Activated naive CD8-positive, alpha-beta T cell treated with anti-CD3 and anti-CD28 coated beads, Interleukin-2, amount 50 U/mL, for 24 hours (primary cell): ENCODE results near the gene MRPS22.

Source experiments
- ATAC-seq: fragments of 150-1000 bp; cut with Tn5 transposase; one replicate; pipeline ENCODE4 v1.10.0; 2021
- DNase-seq: peaks from one replicate; pipeline ENCODE4 v3.0.0; 2021
- H3K27ac Mint-ChIP-seq: one replicate; pipeline ENCODE4 v1.8.0; 2021; ENCODE audit warnings: mild to moderate bottlenecking, mixed read lengths
- H3K27me3 Mint-ChIP-seq: one replicate; pipeline ENCODE4 v1.8.0; 2021; ENCODE audit warnings: mixed read lengths
- H3K36me3 Mint-ChIP-seq: one replicate; pipeline ENCODE4 v1.8.0; 2021; ENCODE audit warnings: low read depth, mixed read lengths
- H3K4me1 Mint-ChIP-seq: one replicate; pipeline ENCODE4 v1.8.0; 2021; ENCODE audit warnings: mixed read lengths
- H3K4me3 Mint-ChIP-seq: one replicate; pipeline ENCODE4 v1.8.0; 2021; ENCODE audit warnings: mild to moderate bottlenecking, moderate library complexity, mixed read lengths
- H3K9me3 Mint-ChIP-seq: one replicate; pipeline ENCODE4 v1.8.0; 2021; ENCODE audit warnings: mixed read lengths

Gene MRPS22

GRCh38 chr3:139307601-139308555 is 35.9 kb upstream of the MRPS22 start:
- no peak overlapping the region for H3K4me3 Mint-ChIP-seq
- ATAC-seq (peak; percentile 9), DNase-seq (no peak)
- no peaks in the 10 kb centered on the region for H3K27me3 Mint-ChIP-seq
- H3K4me1 Mint-ChIP-seq: no peaks in the 10 kb centered on the region
- no peaks in the 10 kb centered on the region for H3K36me3 Mint-ChIP-seq
- H3K9me3 Mint-ChIP-seq: no peaks in the 10 kb centered on the region
- no peak overlapping the region for H3K27ac Mint-ChIP-seq

- Mint-ChIP-seq H3K27ac (no peak overlapping the region), H3K36me3 (no peaks in the 10 kb centered on the region), H3K9me3 (no peaks in the 10 kb centered on the region), H3K27me3 (peaks cover 2% of the 10 kb centered on the region), H3K4me3 (no peak overlapping the region), H3K4me1 (no peaks in the 10 kb centered on the region)
- ATAC-seq (no peak), DNase-seq (no peak)
Measured at GRCh38 chr3:139308560-139308959, 35.3 kb upstream of the MRPS22 start.

GRCh38 chr3:139309061-139309591 is 34.7 kb upstream of the MRPS22 start:
- ATAC-seq (no peak), DNase-seq (no peak)
- peaks cover 2% of the 10 kb centered on the region for H3K27me3 Mint-ChIP-seq
- no peak overlapping the region for H3K4me3 Mint-ChIP-seq
- no peak overlapping the region for H3K27ac Mint-ChIP-seq
- H3K36me3 Mint-ChIP-seq: no peaks in the 10 kb centered on the region
- H3K4me1 Mint-ChIP-seq: no peaks in the 10 kb centered on the region
- H3K9me3 Mint-ChIP-seq: no peaks in the 10 kb centered on the region

GRCh38 chr3:139309880-139310279 is 33.9 kb upstream of the MRPS22 start:
- Mint-ChIP-seq H3K4me3 (no peak overlapping the region), H3K9me3 (no peaks in the 10 kb centered on the region), H3K4me1 (no peaks in the 10 kb centered on the region), H3K27me3 (peaks cover 8% of the 10 kb centered on the region), H3K27ac (no peak overlapping the region), H3K36me3 (no peaks in the 10 kb centered on the region)
- ATAC-seq: no peak
- DNase-seq: no peak

- Mint-ChIP-seq H3K9me3 (no peaks in the 10 kb centered on the region), H3K36me3 (no peaks in the 10 kb centered on the region), H3K4me1 (no peaks in the 10 kb centered on the region), H3K27ac (no peak overlapping the region), H3K4me3 (no peak overlapping the region), H3K27me3 (peaks cover 10% of the 10 kb centered on the region)
- DNase-seq: no peak
- no peak for ATAC-seq
Measured at GRCh38 chr3:139310474-139310933, 33.3 kb upstream of the MRPS22 start.

- Mint-ChIP-seq H3K9me3 (no peaks in the 10 kb centered on the region), H3K4me3 (no peak overlapping the region), H3K27me3 (peaks cover 13% of the 10 kb centered on the region), H3K4me1 (no peaks in the 10 kb centered on the region), H3K36me3 (no peaks in the 10 kb centered on the region), H3K27ac (no peak overlapping the region)
- DNase-seq (no peak), ATAC-seq (no peak)
Measured at GRCh38 chr3:139311557-139311956, 32.3 kb upstream of the MRPS22 start.

GRCh38 chr3:139312416-139312815 is 31.4 kb upstream of the MRPS22 start:
- no peak for ATAC-seq
- no peaks in the 10 kb centered on the region for H3K9me3 Mint-ChIP-seq
- H3K4me1 Mint-ChIP-seq: no peaks in the 10 kb centered on the region
- no peak for DNase-seq
- peaks cover 15% of the 10 kb centered on the region for H3K27me3 Mint-ChIP-seq
- H3K27ac Mint-ChIP-seq: no peak overlapping the region
- H3K36me3 Mint-ChIP-seq: no peaks in the 10 kb centered on the region
- no peak overlapping the region for H3K4me3 Mint-ChIP-seq

- ATAC-seq: no peak
- H3K4me1 Mint-ChIP-seq: no peaks in the 10 kb centered on the region
- H3K9me3 Mint-ChIP-seq: no peaks in the 10 kb centered on the region
- H3K4me3 Mint-ChIP-seq: no peak overlapping the region
- H3K36me3 Mint-ChIP-seq: no peaks in the 10 kb centered on the region
- no peak overlapping the region for H3K27ac Mint-ChIP-seq
- peaks cover 16% of the 10 kb centered on the region for H3K27me3 Mint-ChIP-seq
- no peak for DNase-seq
Measured at GRCh38 chr3:139312959-139313358, 30.9 kb upstream of the MRPS22 start.

- Mint-ChIP-seq H3K27ac (no peak overlapping the region), H3K4me1 (no peaks in the 10 kb centered on the region), H3K36me3 (no peaks in the 10 kb centered on the region), H3K27me3 (peaks cover 16% of the 10 kb centered on the region), H3K9me3 (no peaks in the 10 kb centered on the region), H3K4me3 (no peak overlapping the region)
- ATAC-seq (no peak), DNase-seq (no peak)
Measured at GRCh38 chr3:139313921-139314320, 29.9 kb upstream of the MRPS22 start.

GRCh38 chr3:139317215-139317614 is 26.6 kb upstream of the MRPS22 start:
- Mint-ChIP-seq H3K4me1 (no peaks in the 10 kb centered on the region), H3K36me3 (no peaks in the 10 kb centered on the region), H3K27me3 (peaks cover 16% of the 10 kb centered on the region), H3K27ac (no peak overlapping the region), H3K9me3 (no peaks in the 10 kb centered on the region), H3K4me3 (no peak overlapping the region)
- DNase-seq: no peak
- no peak for ATAC-seq

- no peaks in the 10 kb centered on the region for H3K9me3 Mint-ChIP-seq
Measured at GRCh38 chr3:139317660-139318430, 26.0 kb upstream of the MRPS22 start.

GRCh38 chr3:139318431-139318816 is 25.4 kb upstream of the MRPS22 start:
- Mint-ChIP-seq H3K9me3 (no peaks in the 10 kb centered on the region), H3K27ac (no peak overlapping the region), H3K4me1 (no peaks in the 10 kb centered on the region), H3K4me3 (no peak overlapping the region), H3K36me3 (no peaks in the 10 kb centered on the region), H3K27me3 (peaks cover 15% of the 10 kb centered on the region)
- no peak for DNase-seq
- no peak for ATAC-seq

More at GRCh38 chr3:139317660-139318430, 26.0 kb upstream of the MRPS22 start:
- Mint-ChIP-seq H3K4me1 (no peaks in the 10 kb centered on the region), H3K27ac (no peak overlapping the region), H3K36me3 (no peaks in the 10 kb centered on the region), H3K27me3 (peaks cover 16% of the 10 kb centered on the region), H3K4me3 (no peak overlapping the region)
- ATAC-seq (no peak), DNase-seq (no peak)

- Mint-ChIP-seq H3K27me3 (peaks cover 15% of the 10 kb centered on the region), H3K4me1 (no peaks in the 10 kb centered on the region), H3K4me3 (no peak overlapping the region), H3K36me3 (no peaks in the 10 kb centered on the region), H3K27ac (no peak overlapping the region), H3K9me3 (no peaks in the 10 kb centered on the region)
- ATAC-seq: no peak
- DNase-seq: no peak
Measured at GRCh38 chr3:139318826-139319225, 25.0 kb upstream of the MRPS22 start.

- Mint-ChIP-seq H3K4me1 (no peaks in the 10 kb centered on the region), H3K4me3 (no peak overlapping the region), H3K9me3 (no peaks in the 10 kb centered on the region), H3K36me3 (no peaks in the 10 kb centered on the region), H3K27me3 (peaks cover 10% of the 10 kb centered on the region), H3K27ac (no peak overlapping the region)
- no peak for ATAC-seq
- no peak for DNase-seq
Measured at GRCh38 chr3:139319428-139320402, 24.1 kb upstream of the MRPS22 start.
